GM18909 (cell line): ENCODE data around the gene BLOC1S6.

Experiments
- ATAC-seq: cut with Tn5 transposase; IDR thresholded peaks from one replicate; pipeline ENCODE4 v1.9.1; 2021; ENCODE audit warnings: mild to moderate bottlenecking; ENCODE audit not compliant: unreplicated experiment, poor library complexity

The BLOC1S6 gene, protein sequence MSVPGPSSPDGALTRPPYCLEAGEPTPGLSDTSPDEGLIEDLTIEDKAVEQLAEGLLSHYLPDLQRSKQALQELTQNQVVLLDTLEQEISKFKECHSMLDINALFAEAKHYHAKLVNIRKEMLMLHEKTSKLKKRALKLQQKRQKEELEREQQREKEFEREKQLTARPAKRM

GRCh38 chr15:45587095-45587862 is at the start of gene BLOC1S6:
Gene BLOC1S6 (plus strand): TSS chr15:45587379. CDS start chr15:45587444, 65 bp downstream.
- peak; percentile 86 for ATAC-seq

- ATAC-seq: no peak
Observed at GRCh38 chr15:45539680-45540079, 47.5 kb upstream of the BLOC1S6 start.

DNA sequence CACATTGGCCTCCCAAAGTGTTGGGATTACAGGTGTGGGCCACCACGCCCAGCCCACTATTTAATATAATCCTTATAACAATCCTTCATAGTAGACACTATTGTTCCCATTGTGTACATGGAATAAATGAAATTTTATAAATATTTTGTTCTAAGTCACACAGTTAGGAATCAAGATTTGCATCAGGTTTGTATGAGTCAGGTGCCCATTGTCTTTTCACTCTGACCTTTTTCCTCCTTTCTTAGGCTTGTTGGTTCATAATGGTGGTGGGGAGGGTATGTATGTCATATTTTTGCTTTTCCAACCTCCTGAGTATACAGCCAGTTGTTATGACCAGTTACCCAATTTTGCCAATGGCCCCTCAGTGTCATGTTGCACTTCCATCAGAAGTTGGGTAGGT is 46.6 kb upstream of the BLOC1S6 start:
- ATAC-seq: no peak

- no peak for ATAC-seq
Observed at GRCh38 chr15:45543051-45543450, 44.1 kb upstream of the BLOC1S6 start.

DNA sequence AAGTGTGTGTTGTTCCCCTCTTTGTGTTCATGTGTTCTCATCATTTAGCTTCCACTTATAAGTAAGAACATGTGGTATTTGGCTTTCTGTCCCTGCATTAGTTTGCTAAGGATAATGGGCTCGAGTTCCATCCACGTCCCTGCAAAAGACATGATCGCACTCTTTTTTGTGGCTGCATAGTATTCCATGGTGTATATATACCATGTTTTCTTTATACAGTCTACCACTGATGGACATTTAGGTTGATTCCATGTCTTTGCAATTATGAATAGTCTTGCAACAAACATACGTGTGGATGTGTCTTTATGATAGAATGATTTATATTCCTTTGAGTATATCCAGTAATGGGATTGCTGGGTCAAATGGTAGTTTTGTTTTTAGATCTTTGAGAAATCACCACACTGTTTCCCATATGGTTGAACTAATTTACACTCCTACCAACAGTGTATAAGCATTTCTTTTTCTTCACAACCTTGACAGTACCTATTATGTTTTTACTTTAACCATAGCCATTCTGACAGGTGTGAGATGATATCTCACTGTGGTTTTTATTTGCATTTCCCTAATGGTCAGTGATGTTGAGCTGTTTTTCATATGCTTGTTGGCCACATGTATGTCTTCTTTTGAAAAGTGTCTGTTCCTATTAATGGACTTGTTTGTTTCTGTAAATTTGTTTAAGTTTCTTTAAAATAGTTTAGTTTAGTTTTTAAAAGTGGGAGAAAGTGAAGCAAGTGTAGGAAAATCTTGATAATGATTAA is 42.7 kb upstream of the BLOC1S6 start:
- ATAC-seq: peak; percentile 41

GRCh38 chr15:45546789-45547188 is 40.4 kb upstream of the BLOC1S6 start:
- ATAC-seq: no peak

GRCh38 chr15:45548753-45549520 is 38.2 kb upstream of the BLOC1S6 start:
- no peak for ATAC-seq

DNA sequence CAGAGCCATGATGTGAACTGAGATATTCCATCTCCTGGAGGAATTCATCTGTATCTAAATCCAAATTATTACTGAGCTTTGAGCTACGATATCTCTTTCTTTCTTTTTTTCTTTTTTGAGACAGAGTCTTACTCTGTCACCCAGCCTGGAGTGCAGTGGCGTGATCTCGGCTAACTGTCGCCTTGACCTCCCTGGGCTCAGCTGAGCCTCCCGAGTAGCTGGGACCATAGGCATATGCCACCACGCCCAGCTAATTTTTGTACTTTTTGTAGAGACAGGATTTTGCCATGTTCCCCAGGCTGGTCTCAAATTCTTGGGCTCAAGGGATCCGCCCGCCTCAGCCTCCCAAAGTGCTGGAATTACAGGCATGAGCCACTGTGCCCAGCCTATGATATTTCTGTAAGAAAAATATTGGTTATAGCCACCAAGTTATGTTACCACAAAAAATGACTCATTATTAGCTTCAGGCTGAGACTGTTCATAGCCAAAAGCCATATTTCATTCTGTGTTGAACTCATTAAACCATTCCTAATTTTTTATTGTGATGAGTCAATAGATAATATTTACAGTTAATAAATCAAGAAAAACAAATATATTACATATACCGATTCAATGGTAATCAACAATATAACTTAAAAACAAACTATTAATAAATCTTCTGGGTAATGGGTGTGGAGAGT is 37.5 kb upstream of the BLOC1S6 start:
- ATAC-seq: no peak

DNA sequence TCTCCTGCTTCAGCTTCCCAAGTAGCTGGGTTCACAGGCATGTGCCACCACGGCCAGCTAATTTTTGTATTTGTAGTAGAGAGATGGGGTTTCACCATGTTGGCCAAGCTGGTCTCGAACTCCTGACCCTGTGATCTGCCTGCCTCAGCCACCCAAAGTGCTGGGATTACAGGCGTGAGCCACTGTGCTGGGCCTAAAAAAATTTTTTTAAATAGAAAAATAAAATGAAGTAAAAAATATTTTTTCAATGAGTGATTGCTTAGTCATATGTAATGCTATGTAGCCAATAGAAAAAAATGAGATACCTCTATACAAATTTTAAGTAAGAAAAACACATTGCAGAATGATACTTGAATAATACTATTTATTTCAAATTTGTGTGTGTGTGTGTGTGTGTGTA is 36.7 kb upstream of the BLOC1S6 start:
- ATAC-seq: no peak

GRCh38 chr15:45551676-45552075 is 35.5 kb upstream of the BLOC1S6 start:
- no peak for ATAC-seq

DNA sequence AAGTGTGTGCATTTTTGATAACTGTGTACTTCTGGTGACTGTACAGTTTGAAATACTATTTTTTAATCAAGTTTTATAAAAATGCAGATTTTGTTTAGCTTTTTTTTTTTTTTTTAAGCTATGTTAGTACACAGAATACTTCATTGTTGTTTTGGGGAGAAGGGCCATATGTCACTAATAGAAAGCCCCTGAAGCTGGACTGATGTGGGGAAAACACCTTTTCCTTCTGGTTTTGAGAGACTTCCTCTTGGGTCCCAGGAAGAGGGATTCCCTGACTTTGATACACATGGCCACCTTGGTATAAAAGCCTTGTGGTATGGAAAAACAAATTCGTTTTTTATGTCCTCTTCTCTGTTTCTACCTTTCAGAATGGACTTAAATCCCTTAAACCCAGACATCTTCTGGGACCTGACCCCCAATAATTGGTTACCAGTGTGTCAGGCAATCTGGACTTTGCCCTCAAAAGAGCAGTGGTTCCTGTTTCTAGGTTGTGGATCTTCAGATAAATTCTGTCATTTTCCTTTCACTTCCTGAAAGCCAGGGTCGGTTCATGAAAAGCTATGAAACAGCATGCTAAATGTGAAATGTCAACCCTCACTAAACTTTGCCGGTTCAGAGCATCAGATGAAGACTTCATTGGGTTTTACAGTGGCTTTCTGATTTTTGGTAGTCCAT is 31.1 kb upstream of the BLOC1S6 start:
- ATAC-seq: peak; percentile 62

- ATAC-seq: no peak
Observed at GRCh38 chr15:45572617-45573016, 14.6 kb upstream of the BLOC1S6 start.

DNA sequence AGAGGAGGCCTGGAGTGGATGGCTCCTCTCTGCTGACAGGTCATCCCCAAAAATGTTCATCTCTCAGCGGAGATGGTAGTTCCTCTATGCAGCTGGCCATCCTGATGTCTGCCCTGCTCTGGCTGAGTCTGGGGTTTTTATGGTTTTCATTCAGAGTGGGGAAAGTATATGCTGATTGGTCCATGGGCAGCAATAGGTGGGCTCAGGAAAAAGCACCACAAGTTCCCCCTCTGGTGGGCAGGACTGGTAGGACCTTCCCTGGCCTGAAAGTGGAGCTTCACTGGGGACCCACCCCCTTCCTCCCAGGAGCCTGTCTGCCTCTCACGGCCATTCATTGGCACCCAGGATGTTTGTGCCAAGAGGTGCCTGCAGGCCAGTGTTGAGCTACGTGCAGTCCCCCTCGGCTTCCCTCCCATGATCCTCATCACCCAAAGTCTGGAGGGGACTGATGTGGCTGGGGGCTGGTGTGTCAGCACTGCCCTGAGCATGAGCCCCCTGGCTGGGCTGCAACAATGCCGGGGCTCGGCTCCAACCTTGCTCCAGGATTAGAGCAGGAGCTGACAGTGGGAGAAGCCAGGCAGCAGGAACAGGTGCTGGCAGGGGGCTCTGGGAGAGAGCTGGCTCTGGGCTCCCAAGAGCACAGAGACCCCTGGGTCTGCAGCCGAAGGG is 13.1 kb upstream of the BLOC1S6 start:
- ATAC-seq: no peak

DNA sequence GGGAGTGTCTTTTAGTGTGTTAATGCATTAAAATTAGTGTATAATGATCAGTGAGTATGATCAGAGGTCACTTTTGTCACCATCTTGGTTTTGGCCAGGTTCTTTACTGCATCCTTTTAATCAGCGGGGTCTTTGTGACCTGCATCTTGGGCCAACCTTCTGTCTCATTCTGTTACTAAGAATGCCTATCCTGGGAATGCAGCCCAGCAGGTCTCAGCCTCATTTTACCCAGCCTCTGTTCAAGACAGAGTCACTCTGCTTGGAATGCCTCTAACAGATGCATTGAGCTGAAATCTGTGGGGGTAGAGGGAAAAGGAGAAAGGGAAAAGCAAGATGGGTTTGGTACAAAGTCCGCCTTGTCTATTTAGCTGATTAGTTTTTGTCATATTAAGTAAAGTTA is 5.3 kb upstream of the BLOC1S6 start:
- no peak for ATAC-seq

GRCh38 chr15:45583731-45584639 is 3.2 kb upstream of the BLOC1S6 start:
- no peak for ATAC-seq

DNA sequence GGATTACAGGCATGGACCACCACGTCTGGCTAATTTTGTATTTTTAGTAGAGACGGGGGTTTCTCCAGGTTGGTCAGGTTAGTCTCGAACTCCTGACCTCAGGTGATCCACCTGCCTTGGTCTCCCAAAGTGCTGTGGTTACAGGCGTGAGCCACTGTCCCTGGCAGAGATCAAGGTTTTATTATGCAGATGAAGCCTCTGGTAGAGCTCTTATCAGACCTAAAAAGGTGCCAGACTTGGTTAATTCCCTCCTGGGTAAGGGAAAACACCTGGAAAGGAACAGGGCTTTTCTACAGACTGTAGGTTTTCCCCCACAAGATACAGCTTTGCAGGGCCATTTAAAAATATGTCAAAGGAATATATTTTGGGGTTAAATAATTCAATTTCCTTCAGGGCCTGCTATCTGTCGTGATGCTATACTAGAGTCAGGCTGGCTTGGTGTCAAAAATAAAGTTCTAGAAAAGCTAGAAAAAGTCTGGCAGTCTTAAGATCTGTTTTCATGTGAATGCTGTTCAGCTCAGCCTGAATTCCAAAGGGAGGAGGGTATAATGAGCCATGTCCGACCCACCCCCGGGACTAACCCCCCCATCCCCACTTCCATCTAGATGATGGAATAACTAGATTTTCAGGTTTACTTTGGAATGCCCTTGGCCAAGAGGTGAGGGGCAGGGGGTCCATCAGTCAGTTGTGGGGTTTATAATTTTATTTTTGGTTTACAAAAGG is 1.9 kb upstream of the BLOC1S6 start:
- no peak for ATAC-seq

DNA sequence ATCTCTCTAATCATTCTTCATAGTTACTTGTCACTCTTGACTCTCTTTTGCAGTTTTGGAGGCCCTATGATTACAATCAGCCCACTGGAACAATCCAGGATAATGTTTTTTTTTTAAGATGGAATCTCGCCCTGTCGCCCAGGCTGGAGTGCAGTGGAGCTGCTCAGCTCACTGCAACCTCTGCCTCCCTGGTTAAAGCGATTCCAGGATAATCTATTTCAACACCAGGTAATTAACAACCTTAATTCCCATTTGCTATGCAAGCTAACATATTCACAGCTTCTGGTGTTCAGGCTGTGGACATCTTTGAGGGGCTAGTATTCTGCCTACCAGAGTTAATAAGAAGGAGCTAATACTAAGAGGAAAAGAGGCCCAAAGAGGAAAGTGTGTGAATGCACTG is 1.1 kb upstream of the BLOC1S6 start:
- ATAC-seq: no peak
